ENCODE results near the gene TFG.

The TFG gene

DNA sequence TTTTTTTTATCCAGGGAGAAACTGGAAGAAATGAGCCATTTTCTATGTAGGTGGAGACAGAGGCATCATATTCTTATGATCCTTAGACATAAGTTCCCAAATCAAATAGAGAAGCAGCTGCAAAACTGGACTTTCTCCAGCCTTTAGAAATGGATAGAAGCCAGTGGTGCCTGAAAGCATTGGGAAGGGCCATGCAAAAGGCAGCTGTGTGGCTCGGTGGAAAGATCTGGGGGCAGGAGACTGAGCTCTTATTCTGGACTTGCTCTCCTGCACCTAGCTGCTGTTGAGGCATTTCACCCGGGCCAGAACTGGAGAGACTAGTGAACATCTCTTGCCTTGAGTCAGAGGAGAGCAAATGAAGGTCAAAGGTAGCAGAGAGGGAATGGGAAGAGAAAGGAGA, 73.1 kb downstream of the TFG start:
- no peak overlapping the region for H2AFZ ChIP-seq (ENCODE audit: low read length)
- H2BK12ac ChIP-seq (ENCODE audit: low read length): no peak overlapping the region
- H3K9me3 ChIP-seq (replicated peaks in 1 of 2; ENCODE audit: control insufficient read depth in 2 of 2, insufficient read depth in 1 of 2, low read depth in 1 of 2, low read length in 2 of 2): peaks cover 0 to 3% of the 10 kb centered on the region in 2 donors
- H3K18ac ChIP-seq (ENCODE audit: low read length): no peak overlapping the region
- no peak overlapping the region for H2AK5ac ChIP-seq (ENCODE audit: low read depth, low read length)
- peaks cover 0 to 3% of the 10 kb centered on the region in 2 donors for H3K4me1 ChIP-seq (ENCODE audit: control insufficient read depth in 2 of 2, insufficient read depth in 1 of 2, low read depth in 1 of 2, low read length in 2 of 2)
- no peak for DNase-seq (ENCODE audit: low spot score)
- no peak overlapping the region for H3K23ac ChIP-seq (ENCODE audit: low read depth, low read length, poor library complexity)
- H4K91ac ChIP-seq (ENCODE audit: low read depth, low read length, poor library complexity): no peak overlapping the region
- H2BK120ac ChIP-seq (ENCODE audit: low read depth, low read length): no peak overlapping the region
- peaks cover 0 to 5% (median 0%) of the 10 kb centered on the region in 3 experiments for H3K27me3 ChIP-seq (ENCODE audit: control insufficient read depth in 3 of 3, insufficient read depth in 3 of 3, low read depth in 1 of 3, low read length in 3 of 3)
- no peak overlapping the region for H3K27ac ChIP-seq (replicated peaks; ENCODE audit: low read length)
- no peak overlapping the region for H3K9ac ChIP-seq (ENCODE audit: low read depth, low read length, poor library complexity)
- H3K4me2 ChIP-seq (ENCODE audit: insufficient read depth, low read length, poor library complexity, severe bottlenecking): no peak overlapping the region
- no peak overlapping the region for H2BK5ac ChIP-seq (ENCODE audit: low read length)
- no peaks in the 10 kb centered on the region for H3K36me3 ChIP-seq (replicated peaks in 1 of 2; ENCODE audit: control insufficient read depth in 2 of 2, insufficient read depth in 2 of 2, low read length in 2 of 2)
- H3K4me3 ChIP-seq (ENCODE audit: low read length in 2 of 2): no peak overlapping the region
- no peaks in the 10 kb centered on the region for H3K79me1 ChIP-seq (ENCODE audit: low read depth, low read length)
- no CpG with 5 or more reads among the region's 2 CpGs for WGBS, 2 donors (ENCODE audit: extremely low coverage in 2 of 2, insufficient read length in 2 of 2, insufficient replicate concordance in 1 of 2)
- H3K4ac ChIP-seq (ENCODE audit: low read length): no peak overlapping the region
- H4K8ac ChIP-seq (ENCODE audit: low read depth, low read length): no peak overlapping the region
- H2BK15ac ChIP-seq (ENCODE audit: low read length): no peak overlapping the region
- no peak overlapping the region for H3K14ac ChIP-seq (ENCODE audit: low read length)

DNA sequence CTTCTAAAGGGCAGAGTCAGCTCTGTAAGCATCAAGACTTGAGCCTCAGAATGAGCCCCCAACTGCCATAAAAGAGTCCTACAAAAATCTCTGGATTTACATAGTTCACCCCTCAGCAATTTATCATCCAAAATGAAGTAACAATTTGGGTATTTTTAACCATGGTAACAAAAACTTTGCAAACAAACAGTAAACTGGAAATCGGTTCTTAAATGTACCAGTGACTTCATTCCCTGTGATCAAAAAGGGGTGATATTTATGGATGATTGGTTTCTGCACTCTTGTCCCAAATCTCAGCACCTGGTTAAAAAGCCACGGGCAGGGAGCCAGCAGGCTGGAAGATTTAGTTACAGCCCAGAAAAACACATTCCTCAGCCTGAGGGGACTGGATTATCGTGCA, 73.6 kb downstream of the TFG start:
- H2BK5ac ChIP-seq (ENCODE audit: low read length): no peak overlapping the region
- H2BK15ac ChIP-seq (ENCODE audit: low read length): no peak overlapping the region
- H2AFZ ChIP-seq (ENCODE audit: low read length): peak overlapping the region; percentile 21
- H3K36me3 ChIP-seq (replicated peaks in 1 of 2; ENCODE audit: control insufficient read depth in 2 of 2, insufficient read depth in 2 of 2, low read length in 2 of 2): no peaks in the 10 kb centered on the region
- no peak overlapping the region for H2BK120ac ChIP-seq (ENCODE audit: low read depth, low read length)
- no peak overlapping the region for H4K91ac ChIP-seq (ENCODE audit: low read depth, low read length, poor library complexity)
- no peak for DNase-seq (ENCODE audit: low spot score)
- no peak overlapping the region for H3K4me3 ChIP-seq (ENCODE audit: low read length in 2 of 2)
- H3K79me1 ChIP-seq (ENCODE audit: low read depth, low read length): no peaks in the 10 kb centered on the region
- H3K27ac ChIP-seq (replicated peaks; ENCODE audit: low read length): no peak overlapping the region
- no peak overlapping the region for H3K9ac ChIP-seq (ENCODE audit: low read depth, low read length, poor library complexity)
- H4K8ac ChIP-seq (ENCODE audit: low read depth, low read length): no peak overlapping the region
- H3K23ac ChIP-seq (ENCODE audit: low read depth, low read length, poor library complexity): no peak overlapping the region
- no CpG with 5 or more reads among the region's 3 CpGs for WGBS, 2 donors (ENCODE audit: extremely low coverage in 2 of 2, insufficient read length in 2 of 2, insufficient replicate concordance in 1 of 2)
- H3K27me3 ChIP-seq (ENCODE audit: control insufficient read depth in 3 of 3, insufficient read depth in 3 of 3, low read depth in 1 of 3, low read length in 3 of 3): peaks cover 0 to 5% (median 0%) of the 10 kb centered on the region in 3 experiments
- no peak overlapping the region for H3K4me2 ChIP-seq (ENCODE audit: insufficient read depth, low read length, poor library complexity, severe bottlenecking)
- H2BK12ac ChIP-seq (ENCODE audit: low read length): no peak overlapping the region
- H3K4me1 ChIP-seq (ENCODE audit: control insufficient read depth in 2 of 2, insufficient read depth in 1 of 2, low read depth in 1 of 2, low read length in 2 of 2): peaks cover 0 to 3% of the 10 kb centered on the region in 2 donors
- H3K9me3 ChIP-seq (replicated peaks in 1 of 2; ENCODE audit: control insufficient read depth in 2 of 2, insufficient read depth in 1 of 2, low read depth in 1 of 2, low read length in 2 of 2): peaks cover 0 to 3% of the 10 kb centered on the region in 2 donors
- H3K18ac ChIP-seq (ENCODE audit: low read length): no peak overlapping the region
- H3K14ac ChIP-seq (ENCODE audit: low read length): no peak overlapping the region
- no peak overlapping the region for H2AK5ac ChIP-seq (ENCODE audit: low read depth, low read length)
- H3K4ac ChIP-seq (ENCODE audit: low read length): no peak overlapping the region

DNA sequence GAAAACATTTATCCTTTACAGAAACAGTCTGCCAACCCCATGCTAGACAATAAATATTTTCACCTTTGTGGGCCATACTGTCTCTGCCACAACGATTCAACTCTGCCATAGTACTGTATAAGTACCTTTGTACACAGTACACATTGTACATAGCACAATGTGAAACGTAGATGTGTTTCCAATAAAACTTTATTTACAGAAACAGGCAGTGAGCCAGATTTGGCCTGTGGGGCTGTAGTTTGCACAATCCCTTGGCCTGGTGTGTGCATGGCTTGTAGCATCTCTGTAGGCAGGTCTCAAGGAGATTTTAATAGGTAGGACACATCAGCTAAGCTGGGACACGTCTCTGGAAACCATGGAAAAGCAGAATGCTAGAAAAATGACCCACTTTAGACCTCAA, 74.3 kb downstream of the TFG start:
- Histone ChIP-seq H3K4me1 (ENCODE audit: control insufficient read depth in 2 of 2, insufficient read depth in 1 of 2, low read depth in 1 of 2, low read length in 2 of 2) (peaks cover 0 to 3% of the 10 kb centered on the region in 2 donors), H3K79me1 (ENCODE audit: low read depth, low read length) (no peaks in the 10 kb centered on the region), H2BK15ac (ENCODE audit: low read length) (no peak overlapping the region), H2AK5ac (ENCODE audit: low read depth, low read length) (no peak overlapping the region), H3K4me2 (ENCODE audit: insufficient read depth, low read length, poor library complexity, severe bottlenecking) (no peak overlapping the region), H3K18ac (ENCODE audit: low read length) (no peak overlapping the region), H3K4me3 (ENCODE audit: low read length in 2 of 2) (no peak overlapping the region), H4K8ac (ENCODE audit: low read depth, low read length) (no peak overlapping the region), H2AFZ (ENCODE audit: low read length) (peak overlapping the region; percentile 53), H3K36me3 (replicated peaks in 1 of 2; ENCODE audit: control insufficient read depth in 2 of 2, insufficient read depth in 2 of 2, low read length in 2 of 2) (no peaks in the 10 kb centered on the region), H2BK5ac (ENCODE audit: low read length) (no peak overlapping the region), H3K14ac (ENCODE audit: low read length) (no peak overlapping the region), H3K23ac (ENCODE audit: low read depth, low read length, poor library complexity) (no peak overlapping the region), H2BK120ac (ENCODE audit: low read depth, low read length) (no peak overlapping the region), H3K9ac (ENCODE audit: low read depth, low read length, poor library complexity) (no peak overlapping the region), H4K91ac (ENCODE audit: low read depth, low read length, poor library complexity) (no peak overlapping the region), H3K27me3 (ENCODE audit: control insufficient read depth in 3 of 3, insufficient read depth in 3 of 3, low read depth in 1 of 3, low read length in 3 of 3) (peaks cover 0 to 5% (median 0%) of the 10 kb centered on the region in 3 experiments), H3K27ac (replicated peaks; ENCODE audit: low read length) (no peak overlapping the region), H3K9me3 (replicated peaks in 1 of 2; ENCODE audit: control insufficient read depth in 2 of 2, insufficient read depth in 1 of 2, low read depth in 1 of 2, low read length in 2 of 2) (peaks cover 0 to 3% of the 10 kb centered on the region in 2 donors), H2BK12ac (ENCODE audit: low read length) (no peak overlapping the region), H3K4ac (ENCODE audit: low read length) (no peak overlapping the region)
- WGBS, 2 donors (ENCODE audit: extremely low coverage in 2 of 2, insufficient read length in 2 of 2, insufficient replicate concordance in 1 of 2): no CpG with 5 or more reads among the region's 3 CpGs
- DNase-seq (ENCODE audit: low spot score): no peak

DNA sequence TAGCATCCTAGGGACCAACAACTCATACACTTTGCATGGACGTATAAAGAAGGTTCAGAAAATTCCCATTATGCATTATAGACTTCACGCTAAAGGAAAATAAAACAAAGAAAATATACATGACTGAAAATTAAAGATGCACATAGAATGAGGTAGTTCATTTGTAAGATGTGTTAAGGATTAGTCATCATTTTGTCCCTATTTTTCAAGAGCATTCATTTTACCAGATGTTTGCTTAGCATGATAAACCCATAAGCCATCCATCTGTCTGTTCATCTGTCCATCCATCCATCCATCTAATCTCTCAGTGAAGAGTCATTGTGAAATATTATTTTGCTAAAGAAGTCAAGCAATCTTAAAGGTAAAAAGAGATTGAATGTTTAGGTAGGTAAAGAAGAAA, 80.3 kb downstream of the TFG start:
- no peak for DNase-seq (ENCODE audit: low spot score)
- H2AK5ac ChIP-seq (ENCODE audit: low read depth, low read length): no peak overlapping the region

More for the DNA sequence above, 80.3 kb downstream of the TFG start:
- H2BK15ac ChIP-seq (ENCODE audit: low read length): no peak overlapping the region
- no peak overlapping the region for H4K8ac ChIP-seq (ENCODE audit: low read depth, low read length)
- no peak overlapping the region for H3K4ac ChIP-seq (ENCODE audit: low read length)
- no peaks in the 10 kb centered on the region for H3K79me1 ChIP-seq (ENCODE audit: low read depth, low read length)
- WGBS, 2 donors (ENCODE audit: extremely low coverage in 2 of 2, insufficient read length in 2 of 2, insufficient replicate concordance in 1 of 2): no CpG with 5 or more reads among the region's 2 CpGs
- peaks cover 0 to 3% of the 10 kb centered on the region in 2 donors for H3K9me3 ChIP-seq (replicated peaks in 1 of 2; ENCODE audit: control insufficient read depth in 2 of 2, insufficient read depth in 1 of 2, low read depth in 1 of 2, low read length in 2 of 2)
- no peak overlapping the region for H2BK12ac ChIP-seq (ENCODE audit: low read length)
- H2BK5ac ChIP-seq (ENCODE audit: low read length): no peak overlapping the region
- H4K91ac ChIP-seq (ENCODE audit: low read depth, low read length, poor library complexity): no peak overlapping the region
- no peaks in the 10 kb centered on the region for H3K36me3 ChIP-seq (replicated peaks in 1 of 2; ENCODE audit: control insufficient read depth in 2 of 2, insufficient read depth in 2 of 2, low read length in 2 of 2)
- H3K27ac ChIP-seq (replicated peaks; ENCODE audit: low read length): no peak overlapping the region
- H3K18ac ChIP-seq (ENCODE audit: low read length): no peak overlapping the region
- no peak overlapping the region for H3K4me2 ChIP-seq (ENCODE audit: insufficient read depth, low read length, poor library complexity, severe bottlenecking)
- no peak overlapping the region for H2AFZ ChIP-seq (ENCODE audit: low read length)
- H3K14ac ChIP-seq (ENCODE audit: low read length): no peak overlapping the region
- no peak overlapping the region for H3K23ac ChIP-seq (ENCODE audit: low read depth, low read length, poor library complexity)
- H2BK120ac ChIP-seq (ENCODE audit: low read depth, low read length): no peak overlapping the region
- no peak overlapping the region for H3K9ac ChIP-seq (ENCODE audit: low read depth, low read length, poor library complexity)
- H3K27me3 ChIP-seq (ENCODE audit: control insufficient read depth in 3 of 3, insufficient read depth in 3 of 3, low read depth in 1 of 3, low read length in 3 of 3): no peaks in the 10 kb centered on the region
- no peaks in the 10 kb centered on the region for H3K4me1 ChIP-seq (ENCODE audit: control insufficient read depth in 2 of 2, insufficient read depth in 1 of 2, low read depth in 1 of 2, low read length in 2 of 2)
- no peak overlapping the region for H3K4me3 ChIP-seq (ENCODE audit: low read length in 2 of 2)

Measured in neuronal stem cell (in vitro differentiated cells).